NCI-H345 treated with DMSO at 0.1 percent for 48 hours (cell line): Measurements from ENCODE around the gene PPP1R9B.

ENCODE experiments used
- DNase-seq: peaks from one replicate; lab custom pipeline; 2025; ENCODE audit not compliant: unreplicated experiment; lab: John Stamatoyannopoulos, UW

Gene PPP1R9B

DNA sequence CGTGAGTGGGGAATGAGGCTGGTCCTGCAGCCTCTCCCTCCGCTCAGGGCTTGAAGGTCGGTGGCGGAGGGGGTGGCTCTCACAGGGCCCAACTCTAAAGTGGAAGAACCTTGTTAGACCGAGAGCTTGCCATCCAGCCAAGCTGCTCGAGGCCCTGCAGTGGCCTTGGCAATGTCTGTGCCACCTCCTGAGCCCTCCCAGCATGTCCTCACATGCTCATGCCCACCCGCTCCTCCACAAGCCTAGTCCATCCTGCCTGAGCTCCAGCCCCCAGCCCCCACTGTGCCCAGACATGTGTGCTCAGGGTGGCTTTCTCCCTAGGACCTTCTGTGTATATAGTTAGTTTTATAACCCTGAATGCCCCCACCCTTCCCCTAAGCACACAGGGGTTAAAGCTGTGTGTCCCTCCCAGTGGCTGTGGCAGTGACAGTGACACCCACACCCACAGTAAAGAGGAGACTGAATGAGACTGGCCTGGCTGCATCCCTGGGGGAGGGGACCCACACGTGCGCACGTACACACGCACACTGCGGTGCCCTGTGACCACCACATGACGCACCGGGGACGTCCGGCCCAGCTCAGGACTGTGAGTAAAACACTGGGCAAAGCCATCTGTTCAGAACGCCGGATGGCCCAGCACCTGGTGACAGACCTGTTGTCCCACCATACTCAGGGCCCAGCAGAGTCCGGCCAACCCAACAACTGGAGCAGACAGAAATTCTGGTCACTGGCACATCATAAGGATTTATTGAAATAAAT is 39.7 kb downstream of the PPP1R9B start:
- no peak for DNase-seq

DNA sequence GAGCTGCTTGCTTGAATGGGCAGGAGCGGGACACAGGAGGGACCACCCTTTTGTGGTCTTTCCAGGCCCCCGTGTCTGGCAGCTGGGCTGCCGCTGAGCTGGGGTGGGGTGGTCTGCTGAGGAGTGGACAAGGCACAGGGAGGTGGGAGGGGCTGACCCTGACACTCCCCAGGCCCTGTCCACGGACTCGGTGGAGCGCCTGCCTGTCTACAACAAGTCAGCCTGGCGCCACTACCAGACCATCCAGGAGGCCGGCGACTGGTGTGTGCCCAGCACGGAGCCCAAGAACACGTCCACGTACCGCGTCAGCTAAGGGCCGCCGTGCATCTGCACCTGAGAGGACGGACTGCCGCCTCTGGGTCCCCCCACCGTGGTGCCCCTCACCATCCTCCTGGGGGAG is 40.7 kb downstream of the PPP1R9B start:
- DNase-seq, result no peak

DNA sequence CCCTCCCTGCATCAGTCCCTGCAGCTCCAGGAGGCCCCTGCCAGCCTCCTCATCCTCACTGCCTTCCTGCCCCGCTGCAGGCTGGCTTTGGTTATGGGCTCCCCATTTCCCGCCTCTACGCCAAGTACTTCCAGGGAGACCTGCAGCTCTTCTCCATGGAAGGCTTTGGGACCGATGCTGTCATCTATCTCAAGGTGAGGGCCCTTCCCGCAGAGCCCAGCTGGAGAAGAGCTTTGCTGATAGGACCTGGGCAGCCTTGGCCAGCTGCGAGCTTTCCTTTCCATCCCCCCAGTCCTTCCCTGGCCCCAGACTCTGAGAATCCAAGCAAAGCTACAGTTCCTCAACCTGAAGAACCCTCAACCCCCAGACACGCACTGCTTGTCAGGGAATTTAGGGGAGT is 41.3 kb downstream of the PPP1R9B start:
- no peak for DNase-seq

DNA sequence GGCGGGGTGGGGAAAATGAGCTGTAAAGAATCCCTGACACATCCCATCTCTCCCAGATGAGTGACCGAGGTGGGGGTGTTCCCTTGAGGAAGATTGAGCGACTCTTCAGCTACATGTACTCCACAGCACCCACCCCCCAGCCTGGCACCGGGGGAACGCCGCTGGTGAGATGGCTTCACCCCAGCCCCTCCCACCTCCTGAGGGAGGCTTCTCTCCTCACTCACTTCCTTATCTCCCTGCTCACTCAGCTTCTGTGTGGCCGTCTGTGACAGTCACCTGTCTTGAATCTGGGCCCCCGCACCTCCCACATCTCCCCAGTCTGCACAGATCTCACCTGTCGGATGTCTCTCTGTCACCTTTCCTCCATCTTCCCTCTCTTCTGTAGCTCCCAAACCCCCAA is 41.9 kb downstream of the PPP1R9B start:
- no peak for DNase-seq

DNA sequence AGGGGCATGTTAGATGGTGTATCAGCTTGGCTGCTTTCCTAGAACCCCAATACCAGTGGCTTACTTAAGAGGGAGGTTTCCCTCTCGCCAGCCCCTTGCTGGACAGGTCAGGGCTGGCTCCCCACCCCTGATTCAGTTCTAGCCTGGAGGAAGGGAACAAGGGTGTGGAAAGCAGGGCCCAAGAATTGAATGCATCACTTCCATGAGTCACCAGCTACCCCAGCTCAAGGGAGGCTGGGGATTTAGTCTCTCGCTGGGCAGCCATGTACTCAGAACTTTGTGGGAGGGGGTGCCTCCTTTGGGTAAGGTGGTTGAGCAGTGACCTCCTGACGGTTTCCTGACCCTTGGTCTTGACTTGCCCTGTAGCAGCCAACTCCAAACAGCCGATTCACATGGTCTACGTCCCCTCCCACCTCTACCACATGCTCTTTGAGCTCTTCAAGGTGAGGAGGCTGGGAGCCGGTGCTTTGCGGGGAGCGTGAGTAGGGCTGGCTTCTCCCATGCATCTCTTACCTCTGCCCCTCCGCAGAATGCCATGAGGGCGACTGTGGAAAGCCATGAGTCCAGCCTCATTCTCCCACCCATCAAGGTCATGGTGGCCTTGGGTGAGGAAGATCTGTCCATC is 42.6 kb downstream of the PPP1R9B start:
- no peak for DNase-seq

DNA sequence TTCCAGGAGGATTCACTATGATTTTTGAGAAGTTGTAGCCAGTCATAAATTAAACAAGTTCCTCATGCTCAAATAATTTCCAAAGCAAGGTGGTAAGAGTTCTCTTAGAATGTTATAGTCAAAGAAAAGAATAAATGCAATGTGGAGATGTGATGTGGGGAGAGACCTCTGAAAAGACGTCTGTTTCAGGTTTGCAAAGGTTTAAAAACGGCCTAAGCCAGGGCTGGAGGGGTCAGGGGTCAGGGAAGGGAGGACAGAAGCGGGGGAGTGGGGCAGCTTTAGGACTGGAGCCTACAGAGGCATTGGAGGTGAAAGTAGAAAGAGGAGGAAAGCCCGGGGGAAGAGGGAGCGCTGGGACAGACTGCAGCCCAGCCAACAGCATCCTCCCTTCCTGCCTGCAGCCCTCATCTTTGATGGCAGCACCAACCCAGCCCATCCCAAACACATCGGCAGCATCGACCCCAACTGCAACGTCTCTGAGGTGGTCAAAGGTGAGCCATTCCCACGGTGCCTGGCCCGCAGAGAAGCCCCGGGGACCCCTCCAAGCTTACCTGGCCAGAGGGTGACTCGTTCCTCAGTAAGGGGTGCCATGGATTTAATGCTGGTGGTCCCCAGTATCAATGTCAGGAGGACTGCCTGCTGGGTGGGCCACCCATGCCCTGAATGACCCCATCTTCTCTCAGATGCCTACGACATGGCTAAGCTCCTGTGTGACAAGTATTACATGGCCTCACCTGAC is 43.9 kb downstream of the PPP1R9B start:
- DNase-seq, result no peak

DNA sequence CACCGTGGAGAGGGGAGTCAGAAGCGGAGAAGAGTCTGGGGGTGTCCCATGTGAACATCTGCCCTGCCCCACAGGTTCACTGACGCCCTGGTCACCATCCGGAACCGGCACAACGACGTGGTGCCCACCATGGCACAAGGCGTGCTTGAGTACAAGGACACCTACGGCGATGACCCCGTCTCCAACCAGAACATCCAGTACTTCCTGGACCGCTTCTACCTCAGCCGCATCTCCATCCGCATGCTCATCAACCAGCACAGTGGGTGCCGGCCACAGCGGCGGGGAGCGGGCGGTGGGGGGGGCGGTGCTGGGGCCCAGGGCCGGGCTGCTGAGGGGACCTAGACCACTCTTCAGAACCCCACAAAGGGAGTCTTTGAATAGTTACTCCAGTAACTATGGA is 44.7 kb downstream of the PPP1R9B start:
- no peak for DNase-seq

DNA sequence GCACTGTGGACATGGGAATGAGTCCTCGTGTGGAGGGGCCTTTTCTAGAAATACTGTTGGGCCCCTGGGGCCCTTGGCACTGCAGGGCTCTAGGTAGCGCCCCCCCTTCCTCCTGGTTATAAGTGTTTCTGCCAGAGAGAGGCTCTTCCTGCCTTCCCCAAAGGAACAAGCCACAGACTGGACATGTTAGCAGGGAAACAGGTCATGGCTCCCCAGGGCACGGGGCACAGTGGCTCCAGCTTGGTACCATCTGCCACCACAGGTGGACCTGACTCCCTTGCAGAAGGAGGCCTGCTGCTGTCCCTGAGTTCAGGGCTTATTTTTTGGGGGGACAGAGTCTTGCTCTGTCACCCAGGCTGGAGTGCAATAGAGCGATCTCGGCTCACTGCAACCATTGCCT is 46.5 kb downstream of the PPP1R9B start:
- no peak for DNase-seq

DNA sequence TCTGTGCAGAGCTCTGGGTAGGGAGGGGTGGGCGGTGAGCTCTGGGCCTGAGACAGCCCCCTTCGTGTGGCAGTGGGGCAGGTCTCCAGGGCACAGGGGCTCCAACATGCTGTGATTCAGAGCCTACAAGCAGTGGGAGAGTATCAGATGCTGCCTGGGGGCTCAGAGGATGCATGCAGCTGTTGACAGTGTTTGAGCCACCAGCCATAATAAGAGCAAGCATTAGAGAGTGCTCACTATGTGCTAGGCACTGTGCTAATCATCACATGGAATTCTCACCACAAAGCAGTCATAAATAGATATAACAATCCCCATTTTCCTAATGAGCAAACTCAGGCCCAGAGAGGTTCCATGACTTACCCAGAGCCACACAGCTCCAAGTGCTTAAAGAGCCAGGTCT is 47.2 kb downstream of the PPP1R9B start:
- no peak for DNase-seq

DNA sequence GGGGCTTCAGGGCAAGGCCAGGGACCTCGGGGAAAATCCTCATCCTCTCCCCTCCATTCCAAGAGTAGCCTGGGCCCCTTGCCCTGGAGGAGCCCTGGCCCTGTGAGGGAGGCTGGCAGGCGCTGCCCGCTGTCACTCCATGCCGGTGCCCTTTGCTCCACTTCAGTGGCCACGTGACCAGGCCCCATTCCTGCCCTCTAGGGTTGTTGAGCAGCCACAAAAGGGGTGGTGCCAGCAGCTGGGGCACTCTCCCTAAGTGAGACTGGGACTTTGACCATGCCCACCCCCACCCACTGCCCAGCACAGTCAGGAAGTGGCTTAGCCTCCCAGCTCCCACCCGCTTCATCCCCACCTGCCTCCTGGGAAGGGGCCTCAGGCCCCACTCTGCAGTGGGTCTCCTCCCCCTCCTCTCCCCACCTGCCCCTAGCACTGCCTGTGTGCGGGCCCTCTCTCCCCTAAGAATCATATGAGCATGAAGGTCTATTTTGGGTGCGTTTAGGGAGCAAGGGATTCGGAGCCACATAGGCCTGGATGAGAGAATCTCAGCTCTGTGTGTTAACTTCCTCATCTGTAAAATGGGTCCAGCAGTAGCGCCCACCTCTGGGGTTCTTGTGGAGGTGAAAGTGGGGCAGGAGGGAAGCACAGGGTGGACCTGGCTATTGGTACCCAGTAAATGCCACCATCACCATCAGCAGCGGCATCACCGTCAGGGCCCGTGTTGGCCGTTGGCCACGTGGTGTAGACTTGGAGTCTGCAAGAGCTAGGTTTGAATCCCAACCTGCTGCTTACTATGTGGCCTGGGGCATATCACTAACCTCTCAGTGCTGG is 48.1 kb downstream of the PPP1R9B start:
- no peak for DNase-seq

DNA sequence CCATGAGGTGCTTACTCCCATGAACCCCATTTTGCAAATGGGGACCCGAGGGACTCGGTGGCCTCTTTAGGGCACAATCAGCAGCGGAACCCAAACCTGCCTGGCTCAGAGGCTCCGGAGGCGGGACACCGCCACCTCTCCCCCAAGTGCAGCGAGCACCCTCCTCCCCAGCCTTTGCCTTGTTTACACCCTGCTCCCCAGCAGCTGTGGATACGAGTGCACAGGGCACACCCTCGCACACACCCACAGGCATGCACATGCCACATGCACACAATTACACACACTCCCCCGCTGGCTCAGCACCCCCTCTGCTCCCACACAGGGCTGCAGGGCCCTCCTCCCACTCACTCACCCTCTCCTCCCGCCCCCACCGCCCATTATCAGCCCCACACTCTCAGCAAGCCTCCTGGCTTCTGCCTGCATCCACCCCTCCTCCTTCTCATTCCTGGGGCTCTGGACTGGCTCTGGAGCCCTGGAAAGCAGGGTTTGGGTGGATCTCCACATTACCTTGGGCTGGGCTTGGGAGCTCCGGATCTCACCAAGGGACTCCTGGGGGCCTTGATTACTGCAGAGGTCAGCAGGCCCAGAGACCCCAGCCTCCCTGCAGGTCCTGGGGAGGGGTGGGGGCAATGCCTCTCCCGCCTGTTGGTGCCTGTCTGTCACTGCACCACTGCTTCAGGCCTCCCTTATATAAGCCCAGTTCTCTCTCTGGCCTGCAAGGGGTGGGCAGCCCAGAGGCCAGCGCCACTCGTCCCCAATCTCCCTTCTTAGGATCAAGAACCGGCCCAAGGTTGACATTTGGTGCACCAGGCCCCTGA is 48.9 kb downstream of the PPP1R9B start:
- no peak for DNase-seq

DNA sequence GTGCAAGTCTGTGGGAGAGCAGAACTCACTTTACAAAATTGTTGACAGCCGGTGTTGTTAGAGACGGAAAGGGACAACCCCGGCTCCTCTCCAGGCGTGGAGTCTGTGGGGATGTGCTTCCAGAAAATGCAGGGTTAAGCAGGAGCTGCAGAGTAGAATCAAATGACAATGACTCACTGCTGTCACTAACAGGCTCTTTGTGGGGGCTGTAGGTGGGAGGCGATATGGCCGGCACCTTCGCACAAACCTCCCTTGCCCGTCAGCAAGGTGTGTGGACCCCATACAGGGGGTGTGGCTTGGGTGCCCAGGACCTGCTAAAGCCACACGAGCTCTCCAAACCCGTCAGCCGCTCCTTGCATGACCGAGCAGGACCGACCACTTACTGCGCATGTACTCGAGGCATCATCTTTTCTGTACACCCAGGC is 49.5 kb downstream of the PPP1R9B start:
- no peak for DNase-seq

DNA sequence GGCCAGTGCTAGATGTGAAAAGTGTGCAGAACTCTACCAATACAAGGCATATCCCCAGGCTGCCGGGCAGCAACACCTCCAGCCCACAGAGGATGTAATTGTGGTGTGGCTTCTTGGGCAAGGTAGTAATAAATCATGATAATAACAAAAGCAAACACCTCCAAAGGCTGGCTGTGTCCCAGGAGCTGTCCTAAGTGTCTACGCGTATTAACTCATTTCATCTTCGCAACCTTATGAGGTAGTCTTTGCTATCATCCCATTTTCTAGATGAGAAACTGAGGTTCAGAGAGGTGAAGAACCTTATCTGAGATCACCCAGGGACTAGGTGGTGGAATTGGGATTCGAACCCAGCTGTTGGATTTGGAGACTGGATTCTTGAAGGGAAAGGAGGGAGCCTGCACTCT is 50.0 kb downstream of the PPP1R9B start:
- no peak for DNase-seq

DNA sequence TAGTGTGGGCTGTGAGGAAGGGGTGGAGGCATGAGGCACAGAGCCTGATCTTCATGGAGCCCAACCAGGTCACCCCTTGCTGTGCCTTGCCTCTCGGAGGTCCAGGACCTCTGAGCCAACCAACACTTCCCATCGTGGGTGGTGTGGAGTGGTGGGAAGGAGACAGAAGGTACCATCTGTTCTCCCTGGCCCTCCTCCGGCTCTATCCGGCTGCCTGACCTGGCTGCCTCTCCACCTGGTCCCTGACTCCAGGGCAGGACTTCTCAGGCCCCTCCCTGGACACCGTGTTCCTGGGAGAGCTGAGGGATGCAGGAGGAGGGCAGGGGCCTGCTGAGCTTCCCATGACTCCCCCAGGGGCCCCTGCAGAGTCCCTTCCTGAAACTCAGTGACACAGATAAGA is 51.5 kb downstream of the PPP1R9B start:
- DNase-seq, result no peak

DNA sequence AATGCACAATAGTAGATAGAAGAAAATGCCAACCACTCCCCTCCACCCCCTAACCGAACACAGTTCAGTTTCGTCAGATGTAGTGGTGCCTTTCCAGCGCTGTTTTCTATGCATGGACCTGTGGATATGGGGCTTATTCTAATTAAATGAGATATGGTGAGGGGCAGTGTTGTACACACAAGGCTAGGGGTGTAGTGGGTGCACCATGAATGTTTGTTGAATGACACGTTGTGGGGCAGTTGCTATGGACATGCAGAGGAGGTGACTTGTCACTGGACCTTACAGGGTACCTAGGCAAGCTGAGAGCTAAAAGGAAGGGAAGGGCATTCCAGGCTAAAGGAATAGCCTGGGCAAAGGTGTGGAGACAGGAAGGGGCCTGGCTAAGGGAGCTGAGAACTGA is 51.9 kb downstream of the PPP1R9B start:
- DNase-seq, result no peak

DNA sequence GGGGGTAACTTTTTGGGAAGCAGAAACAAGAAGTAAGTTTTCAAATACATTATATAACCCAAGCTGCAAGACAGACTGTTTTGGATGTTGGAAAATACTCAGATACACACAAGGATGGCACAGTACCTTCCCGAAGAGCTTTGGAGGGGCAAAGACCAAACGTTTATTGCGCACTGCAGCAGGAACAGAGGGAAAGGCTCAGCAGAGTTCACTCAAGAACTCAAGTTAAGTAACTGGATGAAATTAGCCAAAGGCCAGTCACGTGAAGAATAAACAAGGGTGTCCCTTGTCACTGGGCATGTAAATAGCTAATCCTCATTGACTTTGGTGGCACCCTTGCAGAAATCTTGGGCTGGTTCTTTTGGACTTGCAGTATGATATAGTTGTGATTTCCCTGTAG is 52.6 kb downstream of the PPP1R9B start:
- no peak for DNase-seq

DNA sequence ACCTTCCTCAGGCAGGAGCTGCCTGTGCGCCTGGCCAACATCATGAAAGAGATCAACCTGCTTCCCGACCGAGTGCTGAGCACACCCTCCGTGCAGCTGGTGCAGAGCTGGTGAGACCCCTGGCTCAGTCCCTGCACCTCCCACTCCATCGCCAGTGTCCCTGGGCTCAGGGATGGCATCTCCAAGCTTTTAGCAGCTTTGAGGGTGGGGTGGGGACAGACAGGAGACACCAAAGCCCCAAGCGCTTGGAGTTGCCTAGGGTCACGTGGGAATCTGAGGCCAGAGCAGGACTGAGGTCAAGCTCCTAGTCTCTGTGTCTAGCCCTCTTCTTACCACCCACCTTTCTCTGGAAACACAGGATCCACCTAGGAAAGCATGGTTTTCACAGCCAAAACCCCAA is 53.0 kb downstream of the PPP1R9B start:
- no peak for DNase-seq

DNA sequence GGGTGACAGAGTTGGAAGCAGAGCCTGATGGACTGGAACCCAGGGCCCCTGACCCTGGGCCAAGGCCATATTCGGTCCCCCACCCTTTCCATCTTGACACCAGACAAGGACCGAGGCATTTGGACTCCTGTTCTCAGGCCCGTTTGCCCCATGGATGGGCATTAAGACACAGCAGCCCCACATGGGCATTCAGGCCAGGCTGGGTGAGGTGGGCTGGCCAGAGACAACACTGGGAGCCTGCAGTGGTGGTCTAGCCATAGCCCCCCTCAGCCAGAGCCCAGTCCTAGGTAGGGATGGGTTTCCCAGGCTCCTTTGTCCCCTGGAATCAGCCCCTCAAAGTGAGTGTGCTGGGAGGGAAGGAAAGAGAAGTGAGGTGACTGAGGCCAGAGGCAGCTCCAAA is 53.7 kb downstream of the PPP1R9B start:
- no peak for DNase-seq

DNA sequence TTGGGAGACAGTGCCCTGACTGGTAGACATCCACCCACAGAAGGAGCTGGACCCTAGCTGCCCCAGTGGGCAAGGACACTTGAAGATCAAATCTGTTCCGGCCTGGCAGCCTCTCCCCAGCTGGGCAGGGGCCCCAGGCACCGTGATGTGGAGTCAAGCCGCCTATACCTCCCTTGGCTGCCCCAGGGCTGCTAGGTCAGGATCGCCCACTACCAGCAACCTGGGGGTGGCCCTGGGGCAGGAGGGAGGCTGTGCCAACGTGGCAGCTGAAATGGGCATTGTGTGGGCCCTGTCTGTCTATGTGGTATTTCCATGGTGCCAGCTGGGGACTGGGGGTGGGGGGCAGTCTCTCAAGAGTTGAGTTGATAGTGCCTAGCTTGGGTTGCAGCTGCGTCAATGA is 54.4 kb downstream of the PPP1R9B start:
- DNase-seq, result no peak

DNA sequence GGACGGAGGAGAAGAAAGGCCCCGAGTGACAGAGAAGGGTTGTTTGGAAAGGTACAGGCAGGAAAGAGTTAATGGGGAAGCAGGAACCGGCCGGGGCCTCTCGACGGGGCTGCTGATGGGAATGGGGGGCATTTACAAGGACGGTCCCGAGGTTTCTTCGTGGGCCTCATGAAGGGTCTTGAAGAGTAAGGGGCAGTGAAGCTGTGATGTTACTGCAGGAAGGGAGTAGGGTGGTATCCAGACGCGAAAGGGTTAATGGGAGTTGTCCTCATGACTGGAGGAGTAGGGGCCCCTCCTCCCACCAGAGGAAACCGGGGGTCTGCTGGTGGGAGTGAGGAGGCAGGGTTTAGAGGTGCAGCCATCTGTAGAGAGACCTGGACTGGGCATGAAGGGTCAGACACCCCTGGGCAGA is 54.8 kb downstream of the PPP1R9B start:
- no peak for DNase-seq
